ENCODE results near the gene NOS1AP.

DNA sequence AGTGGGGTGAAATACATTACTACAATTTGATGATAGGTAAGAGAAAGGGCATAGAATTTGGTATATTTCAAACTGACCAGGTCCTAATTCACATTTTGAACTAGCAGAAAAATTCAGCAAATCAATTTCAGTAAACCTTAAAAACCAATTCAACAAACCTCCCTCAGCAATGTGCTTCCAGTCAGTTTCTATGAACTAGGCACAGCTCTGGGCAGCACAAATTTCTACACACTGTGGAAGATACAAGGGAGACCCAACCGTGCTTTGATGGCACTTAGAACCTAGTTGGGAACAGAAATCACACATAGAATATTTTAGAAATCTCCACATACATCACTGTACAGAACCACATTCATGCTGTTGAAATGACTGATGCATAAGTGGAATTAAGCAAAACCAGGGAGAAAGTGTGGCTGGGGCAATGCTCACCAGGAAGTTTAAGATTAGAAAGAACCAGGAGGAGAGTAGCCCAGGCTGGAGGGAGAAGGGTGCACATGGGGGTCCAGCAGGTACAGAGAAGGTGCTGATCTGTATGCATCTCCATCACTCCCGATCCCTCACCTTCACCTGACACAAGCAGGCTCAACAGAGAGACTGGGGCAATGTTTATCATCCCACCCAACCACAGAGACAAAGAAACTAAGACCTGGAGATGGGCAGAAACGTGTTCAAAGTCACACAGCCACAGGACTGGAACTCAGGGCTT is 326.9 kb downstream of the NOS1AP start:
- TF ChIP-seq, protein P1, sequence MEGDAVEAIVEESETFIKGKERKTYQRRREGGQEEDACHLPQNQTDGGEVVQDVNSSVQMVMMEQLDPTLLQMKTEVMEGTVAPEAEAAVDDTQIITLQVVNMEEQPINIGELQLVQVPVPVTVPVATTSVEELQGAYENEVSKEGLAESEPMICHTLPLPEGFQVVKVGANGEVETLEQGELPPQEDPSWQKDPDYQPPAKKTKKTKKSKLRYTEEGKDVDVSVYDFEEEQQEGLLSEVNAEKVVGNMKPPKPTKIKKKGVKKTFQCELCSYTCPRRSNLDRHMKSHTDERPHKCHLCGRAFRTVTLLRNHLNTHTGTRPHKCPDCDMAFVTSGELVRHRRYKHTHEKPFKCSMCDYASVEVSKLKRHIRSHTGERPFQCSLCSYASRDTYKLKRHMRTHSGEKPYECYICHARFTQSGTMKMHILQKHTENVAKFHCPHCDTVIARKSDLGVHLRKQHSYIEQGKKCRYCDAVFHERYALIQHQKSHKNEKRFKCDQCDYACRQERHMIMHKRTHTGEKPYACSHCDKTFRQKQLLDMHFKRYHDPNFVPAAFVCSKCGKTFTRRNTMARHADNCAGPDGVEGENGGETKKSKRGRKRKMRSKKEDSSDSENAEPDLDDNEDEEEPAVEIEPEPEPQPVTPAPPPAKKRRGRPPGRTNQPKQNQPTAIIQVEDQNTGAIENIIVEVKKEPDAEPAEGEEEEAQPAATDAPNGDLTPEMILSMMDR (IDR thresholded peaks at IDR 0.05; ENCODE audit: low read length) = no peak
- TF ChIP-seq EZH2 (optimal IDR thresholded peaks at IDR 0.05; ENCODE audit: low read depth, low read length) (no peak), EZH2phosphoT487 (IDR thresholded peaks at IDR 0.05; ENCODE audit: low read length) (no peak)
